ENCODE measurements around the gene FREM2. TPM values are rescaled to one million over a fixed set of nuclear protein-coding genes. Genes with fewer than 3 reads are reported as not detected.

FREM2 gene
- total and polyA plus RNA-seq, 9 of the 15 experiments (the other 6 are each of a cell fraction or from before 2014, with no cell fraction given): under 0.01 to 0.02 TPM; not detected in 7

- TF ChIP-seq IRF9 (tag; IDR thresholded peaks at IDR 0.05) (no peak), STAT5A (IDR thresholded peaks at IDR 0.05; ENCODE audit: borderline replicate concordance, low read length) (no peak), SP2 (IDR thresholded peaks at IDR 0.05; ENCODE audit: extremely low read depth, low read depth, low read length, poor library complexity, severe bottlenecking) (no peak), C11orf30 (IDR thresholded peaks at IDR 0.05; ENCODE audit: low read depth) (no peak)
Observed at GRCh38 chr13:38686577-38687245, at the start of gene FREM2 (continued).

- no peaks in the 10 kb centered on the region for H4K20me1 ChIP-seq (replicated peaks; ENCODE audit: control insufficient read depth, insufficient read depth, low read length)
- ChIA-PET CTCF (ENCODE audit: low intra/inter-chr PET ratio) (no interaction called here), POLR2A (no interaction called here)
- FAIRE-seq (no peak), DNase-seq (ENCODE audit: extremely low read depth in 1 of 4, low spot score in 3 of 4) (no peak), ATAC-seq (no peak)
- H3K4me2 ChIP-seq (ENCODE audit: insufficient read depth, low read length): no peak overlapping the region
- no peak overlapping the region for H3K9ac ChIP-seq (ENCODE audit: insufficient read depth in 1 of 2, low read depth in 2 of 2, low read length in 2 of 2)
- no peaks in the 10 kb centered on the region for H3K9me3 ChIP-seq (replicated peaks; ENCODE audit: control insufficient read depth, insufficient read depth, low read depth, low read length)
- no peak overlapping the region for H3K4me3 ChIP-seq
- H3K27me3 ChIP-seq (ENCODE audit: control insufficient read depth in 2 of 2, insufficient read depth in 2 of 2, low read length in 2 of 2): no peaks in the 10 kb centered on the region
- no peaks in the 10 kb centered on the region for H3K36me3 ChIP-seq (ENCODE audit: control insufficient read depth, insufficient read depth, low read length)
- no peaks in the 10 kb centered on the region for H3K9me1 ChIP-seq (ENCODE audit: control insufficient read depth, insufficient read depth, low read length)
- H3K79me2 ChIP-seq (ENCODE audit: control insufficient read depth, insufficient read depth, low read length): no peaks in the 10 kb centered on the region
- BruUV-seq (replicated peaks): no TSS peak
- in situ Hi-C loops (cut with MboI) (no loop called here), intact Hi-C loops (cut with micrococcal nuclease) (no loop called here)
- no peak overlapping the region for H3K27ac ChIP-seq (ENCODE audit: extremely low read depth, low read depth, low read length)
- H2AFZ ChIP-seq (ENCODE audit: low read depth, low read length): no peak overlapping the region
- no peaks in the 10 kb centered on the region for H3K4me1 ChIP-seq (replicated peaks in 1 of 2; ENCODE audit: control insufficient read depth in 2 of 2, insufficient read depth in 2 of 2, low read length in 2 of 2)
- 0% methylated on average over 2 of the region's 3 CpGs for WGBS (ENCODE audit: insufficient coverage, low coverage, missing lambda C conversion rate)
- TF ChIP-seq THAP12 (CRISPR knock-in tag; IDR thresholded peaks at IDR 0.05): no peak
- no peak for TF ChIP-seq SMARCC2 (IDR thresholded peaks at IDR 0.05; ENCODE audit: low read depth)
- TF ChIP-seq KAT7 (CRISPR knock-in tag; IDR thresholded peaks at IDR 0.05; ENCODE audit: borderline replicate concordance): no peak
- no peak for TF ChIP-seq NR0B1 (IDR thresholded peaks at IDR 0.05; ENCODE audit: partially characterized antibody)
- no peak for TF ChIP-seq DACH1 (IDR thresholded peaks at IDR 0.05; ENCODE audit: partially characterized antibody)
- TF ChIP-seq ZFP30 (CRISPR knock-in tag; IDR thresholded peaks at IDR 0.05; ENCODE audit: borderline replicate concordance): no peak
- TF ChIP-seq HLTF (IDR thresholded peaks at IDR 0.05): no peak
Observed at GRCh38 chr13:38637576-38637975, 49.3 kb upstream of the FREM2 start.
